A549 treated with AZD2906 at 1 μM for 4 hours (cell line): ENCODE measurements around the gene SUCLG1. TPM values are rescaled to one million over a fixed set of nuclear protein-coding genes. Genes with fewer than 3 reads are reported as not detected.

Experiments used
- total RNA-seq: library from RNA; stranded (reverse); fragments of 200-300 nt; extraction: Qiagen RNA extraction; gene quantifications from 5 replicates; pipeline ENCODE4 v1.2.3, GENCODE V29; 2022

SUCLG1 gene
- 90.7 to 96.0 TPM (median 93.5 TPM) in 5 replicates for total RNA-seq

GRCh38 chr2:84459018-84459943 is at the start of gene SUCLG1:
Gene SUCLG1 (minus strand): TSS chr2:84459280. CDS start chr2:84459269, 11 bp downstream.

Other genes with a start within 250 kb of the SUCLG1 start
- gene DNAH6, start 57.2 kb upstream of the SUCLG1 start, total RNA-seq: 0.02 to 0.08 TPM (median 0.02 TPM) in 5 replicates